Measurements from ENCODE around the gene CDH2.

GRCh38 chr18:28136071-28136470, 40.9 kb downstream of the CDH2 start:
- no peak for TF ChIP-seq POLR2AphosphoS5 (IDR thresholded peaks at IDR 0.05; ENCODE audit: borderline replicate concordance, low read depth, low read length)
- TF ChIP-seq EZH2 (IDR thresholded peaks at IDR 0.05) = no peak
- no peak for TF ChIP-seq FOXP2 (optimal IDR thresholded peaks at IDR 0.05; ENCODE audit: control extremely low read depth, extremely low read length, insufficient read depth)

All from SK-N-MC (cell line).